Suprapubic skin (tissue), 4 donors: ENCODE results near the gene PHF21A. TPM values are rescaled to one million over a fixed set of nuclear protein-coding genes. Genes with fewer than 3 reads are reported as not detected.

ENCODE experiments used
- DNase-seq, 2 donors: peaks; one replicate each; pipeline ENCODE4 v3.0.0-alpha.2; 2019; ENCODE audit warnings: low spot score in 2 of 2
- H3K27ac ChIP-seq: fragments of 200-600 bp; sonication (generic); one replicate; pipeline ENCODE4 v1.5.1; 2019
- H3K27me3 ChIP-seq: fragments of 200-600 bp; sonication (generic); one replicate; pipeline ENCODE4 v1.5.1; 2019
- H3K36me3 ChIP-seq: fragments of 200-600 bp; sonication (generic); one replicate; pipeline ENCODE4 v1.5.1; 2019
- H3K4me1 ChIP-seq: fragments of 200-600 bp; sonication (generic); one replicate; pipeline ENCODE4 v1.5.1; 2019
- H3K4me3 ChIP-seq: fragments of 200-600 bp; sonication (generic); one replicate; pipeline ENCODE4 v1.5.1; 2019; ENCODE audit warnings: mild to moderate bottlenecking
- H3K9me3 ChIP-seq: fragments of 200-600 bp; sonication (generic); one replicate; pipeline ENCODE4 v1.5.1; 2019
- EP300 ChIP-seq: sonication (generic); formaldehyde crosslinking; IDR thresholded peaks from one replicate; pipeline ENCODE4 v1.6.1; 2017; ENCODE audit warnings: antibody characterized with exemption
- POLR2A ChIP-seq, 2 donors: fragments of 450-650 bp; IDR thresholded peaks; one replicate each; pipeline ENCODE4 v1.6.1; 2017; ENCODE audit warnings: antibody characterized with exemption in 2 of 2, mild to moderate bottlenecking in 2 of 2, moderate library complexity in 2 of 2
- POLR2AphosphoS5 ChIP-seq, 3 donors: sonication (generic); formaldehyde crosslinking; IDR thresholded peaks; one replicate each; pipeline ENCODE4 v1.6.1; 2017; ENCODE audit warnings: antibody characterized with exemption in 3 of 3
- WGBS: methylation state at CpG from one replicate; pipeline ENCODE4 v1.1.5; 2018; 5-methylcytosine and 5-hydroxymethylcytosine counted together
- total RNA-seq, 4 donors: library from RNA; depleted of rRNA; stranded (reverse); fragments of >200 nt; gene quantifications; one replicate each; pipeline ENCODE4 v1.1.0, GENCODE V29; 2016
- TF ChIP-seq, protein P1 (sequence below), 2 donors: fragments of 200-600 bp in 1 of 2; fragments of 450-650 bp in 1 of 2; sonication (generic) in 1 of 2; IDR thresholded peaks; one replicate each; pipeline ENCODE4 v1.5.1; 2016 to 2019; ENCODE audit warnings: antibody characterized with exemption in 2 of 2, mild to moderate bottlenecking in 1 of 2, moderate library complexity in 1 of 2

Gene PHF21A
- total RNA-seq, 4 donors from 2014 or later, result 15.1 to 89.2 (median 26.6) TPM

DNA sequence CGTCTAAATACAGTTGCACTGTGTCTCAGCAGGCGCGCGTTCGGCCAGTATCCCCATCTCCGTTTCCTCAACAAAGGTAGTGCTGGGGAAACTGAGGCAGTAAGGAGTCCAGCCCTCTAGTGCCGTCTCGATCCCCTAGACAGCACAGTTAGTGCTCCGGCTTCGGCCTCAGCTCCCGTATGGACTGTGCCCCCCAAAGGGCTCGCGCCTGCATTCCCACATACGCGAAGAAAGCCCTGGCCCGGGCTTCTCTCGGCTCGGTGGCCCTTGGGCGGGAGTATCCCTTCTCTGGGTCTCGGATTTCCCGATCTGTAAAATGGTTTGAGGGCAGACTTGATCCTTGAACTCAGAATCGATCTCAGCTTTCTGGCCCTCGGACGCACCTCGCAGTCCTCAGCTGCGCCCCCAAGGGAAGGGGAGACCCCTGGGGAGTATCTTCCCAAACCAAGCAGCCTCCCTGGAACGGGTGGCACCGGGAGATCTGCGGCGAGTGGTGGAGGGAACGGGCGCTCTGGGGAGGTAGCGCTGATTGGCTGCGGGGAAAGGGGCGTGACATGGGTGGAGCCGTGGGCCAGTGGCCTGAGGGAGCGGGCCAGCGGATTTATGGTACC is 202.8 kb downstream of the PHF21A start:
- Histone ChIP-seq H3K9me3 (no peaks in the 10 kb centered on the region), H3K4me3 (peak overlapping the region; percentile 89), H3K27ac (peak overlapping the region; percentile 92), H3K36me3 (peaks cover 27% of the 10 kb centered on the region), H3K27me3 (peaks cover 15% of the 10 kb centered on the region), H3K4me1 (peaks cover 51% of the 10 kb centered on the region)
- TF ChIP-seq, protein P1, sequence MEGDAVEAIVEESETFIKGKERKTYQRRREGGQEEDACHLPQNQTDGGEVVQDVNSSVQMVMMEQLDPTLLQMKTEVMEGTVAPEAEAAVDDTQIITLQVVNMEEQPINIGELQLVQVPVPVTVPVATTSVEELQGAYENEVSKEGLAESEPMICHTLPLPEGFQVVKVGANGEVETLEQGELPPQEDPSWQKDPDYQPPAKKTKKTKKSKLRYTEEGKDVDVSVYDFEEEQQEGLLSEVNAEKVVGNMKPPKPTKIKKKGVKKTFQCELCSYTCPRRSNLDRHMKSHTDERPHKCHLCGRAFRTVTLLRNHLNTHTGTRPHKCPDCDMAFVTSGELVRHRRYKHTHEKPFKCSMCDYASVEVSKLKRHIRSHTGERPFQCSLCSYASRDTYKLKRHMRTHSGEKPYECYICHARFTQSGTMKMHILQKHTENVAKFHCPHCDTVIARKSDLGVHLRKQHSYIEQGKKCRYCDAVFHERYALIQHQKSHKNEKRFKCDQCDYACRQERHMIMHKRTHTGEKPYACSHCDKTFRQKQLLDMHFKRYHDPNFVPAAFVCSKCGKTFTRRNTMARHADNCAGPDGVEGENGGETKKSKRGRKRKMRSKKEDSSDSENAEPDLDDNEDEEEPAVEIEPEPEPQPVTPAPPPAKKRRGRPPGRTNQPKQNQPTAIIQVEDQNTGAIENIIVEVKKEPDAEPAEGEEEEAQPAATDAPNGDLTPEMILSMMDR (IDR thresholded peaks at IDR 0.05), result no peak
- TF ChIP-seq POLR2AphosphoS5 (IDR thresholded peaks at IDR 0.05) (no peak), EP300 (no peak), POLR2A (IDR thresholded peaks at IDR 0.05) (no peak)
- 1% methylated on average over 22 of the region's 38 CpGs for WGBS
- DNase-seq, result peak; percentile 91

DNA sequence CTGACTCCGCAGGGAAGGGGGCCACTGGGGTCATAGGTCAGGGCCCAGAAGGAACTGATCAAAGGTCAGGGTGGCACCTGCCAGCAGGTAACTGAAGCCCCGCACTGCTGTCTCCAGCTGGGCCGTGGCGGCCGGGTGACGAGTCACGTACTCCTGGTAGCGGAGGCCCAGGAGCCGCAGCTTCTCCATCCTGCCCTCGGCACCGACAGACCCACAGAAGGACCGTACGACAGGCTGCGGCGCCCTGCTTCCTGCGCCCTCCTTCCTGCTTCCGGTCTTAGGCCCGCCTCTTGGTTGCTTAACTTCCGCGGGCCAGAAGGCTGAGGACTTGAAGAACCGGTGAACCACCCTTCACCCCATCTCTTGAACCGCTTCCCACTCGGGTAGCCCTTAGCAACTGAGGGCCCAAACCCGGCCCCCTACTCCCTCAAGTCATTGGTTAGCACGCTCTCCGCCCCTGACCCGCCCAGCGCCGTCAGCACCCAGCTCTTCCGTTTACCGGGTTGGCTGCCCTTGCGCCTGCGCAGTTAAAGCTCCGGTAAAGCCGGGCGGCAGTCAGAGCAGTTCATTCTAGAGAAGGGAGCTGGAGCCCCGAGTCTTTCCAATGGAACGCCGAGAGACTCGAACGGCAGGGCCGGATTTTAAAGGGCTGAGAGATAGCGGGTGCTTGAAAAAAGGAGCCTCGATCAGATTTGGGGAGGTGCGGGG is 203.5 kb downstream of the PHF21A start, which contains the start of gene PEX16:
TSS of gene PEX16 (minus strand) at position 255 of the 708 bp plus-strand sequence. CDS start at position 189, 66 bp downstream.
- Histone ChIP-seq H3K27ac (peak within 1 kb of the TSS; percentile 92), H3K4me1 (peaks cover 45% of the 10 kb centered on the region), H3K4me3 (peak within 1 kb of the TSS; percentile 89), H3K36me3 (peaks cover 34% of the 10 kb centered on the region), H3K9me3 (no peaks in the 10 kb centered on the region), H3K27me3 (peaks cover 9% of the 10 kb centered on the region)
- peak; percentile 98 to 99 for DNase-seq
- WGBS, result under 1% methylated on average over 39 of the region's 45 CpGs
- TF ChIP-seq EP300 (no peak), POLR2A (IDR thresholded peaks at IDR 0.05) (peak in 1 of 2 donors; percentile 70), POLR2AphosphoS5 (IDR thresholded peaks at IDR 0.05) (peak; percentile 14 to 94 (median 79))
- TF ChIP-seq, protein P1 (IDR thresholded peaks at IDR 0.05), result no peak

DNA sequence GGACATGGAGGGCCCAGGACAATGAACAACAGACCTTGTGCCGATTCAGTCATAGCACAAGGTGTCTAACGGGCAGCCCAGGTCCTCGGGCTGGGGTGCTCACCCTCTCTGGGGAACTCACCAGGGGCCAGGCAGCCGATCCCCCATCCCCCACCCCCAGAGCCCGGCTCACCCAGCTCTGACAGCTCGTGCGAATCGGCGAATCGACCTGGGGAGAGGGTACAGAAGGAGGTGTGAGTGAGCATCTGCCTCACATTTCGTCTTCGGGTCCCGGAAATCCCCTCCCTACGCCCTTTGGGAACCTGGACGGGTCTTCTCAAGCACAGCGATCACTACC is 204.0 kb downstream of the PHF21A start:
- no peak for DNase-seq
- TF ChIP-seq, protein P1 (IDR thresholded peaks at IDR 0.05), result no peak
- no peak for TF ChIP-seq POLR2AphosphoS5 (IDR thresholded peaks at IDR 0.05)
- TF ChIP-seq EP300, result no peak
- TF ChIP-seq POLR2A (IDR thresholded peaks at IDR 0.05), result no peak
- peak overlapping the region; percentile 89 for H3K4me3 ChIP-seq
- H3K9me3 ChIP-seq, result no peaks in the 10 kb centered on the region
- H3K27me3 ChIP-seq, result peaks cover 4% of the 10 kb centered on the region
- peak overlapping the region; percentile 92 for H3K27ac ChIP-seq
- WGBS, result 7% methylated on average over 14 of the region's 16 CpGs
- peaks cover 40% of the 10 kb centered on the region for H3K4me1 ChIP-seq
- H3K36me3 ChIP-seq, result peaks cover 39% of the 10 kb centered on the region

DNA sequence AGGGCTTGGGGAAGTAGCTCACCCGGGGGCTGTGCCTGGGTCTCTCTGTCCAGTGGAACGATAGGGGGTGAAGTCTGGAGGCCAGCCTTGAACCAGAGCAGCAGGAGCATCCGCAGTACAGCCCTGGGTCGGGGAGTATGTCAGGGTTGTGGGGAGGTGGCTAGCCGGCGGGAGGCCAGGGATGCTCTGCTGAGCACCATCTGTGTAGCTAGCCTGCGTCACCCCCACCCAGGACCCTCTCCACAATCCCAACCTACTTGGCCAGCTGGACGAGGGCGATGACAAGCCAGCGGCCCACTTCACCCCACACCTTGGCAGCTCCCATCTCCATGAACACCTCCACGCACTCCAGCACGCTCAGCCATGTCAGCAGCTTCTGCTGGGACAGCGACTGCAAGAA is 205.8 kb downstream of the PHF21A start:
- Histone ChIP-seq H3K4me1 (peaks cover 30% of the 10 kb centered on the region), H3K9me3 (no peaks in the 10 kb centered on the region), H3K36me3 (peaks cover 57% of the 10 kb centered on the region), H3K4me3 (no peak overlapping the region), H3K27me3 (no peaks in the 10 kb centered on the region), H3K27ac (no peak overlapping the region)
- 91% methylated on average over 9 of the region's 13 CpGs for WGBS
- TF ChIP-seq POLR2AphosphoS5 (IDR thresholded peaks at IDR 0.05), result no peak
- TF ChIP-seq, protein P1 (IDR thresholded peaks at IDR 0.05), result no peak
- TF ChIP-seq EP300, result no peak
- TF ChIP-seq POLR2A (IDR thresholded peaks at IDR 0.05), result no peak
- no peak for DNase-seq

DNA sequence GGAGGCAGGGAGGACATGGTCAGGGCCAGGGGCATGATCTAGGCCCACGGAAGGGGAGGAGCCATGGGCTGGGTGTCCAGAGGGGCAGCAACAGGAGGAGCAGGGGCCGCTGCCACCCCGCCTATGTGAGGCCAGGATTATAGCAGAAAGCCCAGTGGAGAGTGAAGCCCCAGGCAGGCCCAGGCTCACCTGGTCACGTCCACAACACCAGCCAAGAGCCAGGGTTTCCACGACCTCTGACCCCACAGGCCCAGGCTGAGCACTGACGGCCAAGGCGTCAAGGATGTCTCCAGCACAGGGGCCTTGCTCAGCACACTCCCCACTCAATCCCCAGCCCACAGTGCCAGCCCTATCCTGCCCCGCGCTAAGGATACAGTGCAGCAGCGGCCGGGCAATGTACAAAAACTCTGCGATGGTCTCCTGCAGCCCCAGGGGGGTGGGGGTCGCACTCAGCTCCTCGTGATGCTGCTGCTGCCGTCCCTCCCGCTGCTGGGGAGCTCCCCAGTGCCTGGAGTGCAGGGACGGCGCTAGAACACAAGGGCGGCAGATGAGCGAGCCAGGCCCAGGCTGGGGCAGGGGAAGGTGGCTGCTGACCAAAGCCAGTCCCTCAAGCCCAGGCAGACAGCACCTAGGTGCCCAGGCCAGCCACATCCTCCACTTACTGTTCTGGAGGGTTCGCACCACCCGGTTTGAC is 207.2 kb downstream of the PHF21A start:
- no peak overlapping the region for H3K27ac ChIP-seq
- peaks cover 71% of the 10 kb centered on the region for H3K36me3 ChIP-seq
- TF ChIP-seq, protein P1 (IDR thresholded peaks at IDR 0.05), result no peak
- TF ChIP-seq EP300 (no peak), POLR2A (IDR thresholded peaks at IDR 0.05) (no peak), POLR2AphosphoS5 (IDR thresholded peaks at IDR 0.05) (no peak)

More for the DNA sequence above, 207.2 kb downstream of the PHF21A start:
- 88% methylated on average over 12 of the region's 22 CpGs for WGBS
- no peaks in the 10 kb centered on the region for H3K27me3 ChIP-seq
- H3K4me3 ChIP-seq, result no peak overlapping the region
- DNase-seq, result no peak
- H3K9me3 ChIP-seq, result no peaks in the 10 kb centered on the region
- peaks cover 24% of the 10 kb centered on the region for H3K4me1 ChIP-seq
